Measurements from ENCODE around the gene FRMD4A. TPM values are rescaled to one million over a fixed set of nuclear protein-coding genes. Genes with fewer than 3 reads are reported as not detected.

FRMD4A gene
- total and polyA plus RNA-seq, 7 donors = 2.9 to 9.1 (median 6.2) TPM

GRCh38 chr10:14126697-14127440 is 203.9 kb downstream of the FRMD4A start:
- TF ChIP-seq, protein P1, sequence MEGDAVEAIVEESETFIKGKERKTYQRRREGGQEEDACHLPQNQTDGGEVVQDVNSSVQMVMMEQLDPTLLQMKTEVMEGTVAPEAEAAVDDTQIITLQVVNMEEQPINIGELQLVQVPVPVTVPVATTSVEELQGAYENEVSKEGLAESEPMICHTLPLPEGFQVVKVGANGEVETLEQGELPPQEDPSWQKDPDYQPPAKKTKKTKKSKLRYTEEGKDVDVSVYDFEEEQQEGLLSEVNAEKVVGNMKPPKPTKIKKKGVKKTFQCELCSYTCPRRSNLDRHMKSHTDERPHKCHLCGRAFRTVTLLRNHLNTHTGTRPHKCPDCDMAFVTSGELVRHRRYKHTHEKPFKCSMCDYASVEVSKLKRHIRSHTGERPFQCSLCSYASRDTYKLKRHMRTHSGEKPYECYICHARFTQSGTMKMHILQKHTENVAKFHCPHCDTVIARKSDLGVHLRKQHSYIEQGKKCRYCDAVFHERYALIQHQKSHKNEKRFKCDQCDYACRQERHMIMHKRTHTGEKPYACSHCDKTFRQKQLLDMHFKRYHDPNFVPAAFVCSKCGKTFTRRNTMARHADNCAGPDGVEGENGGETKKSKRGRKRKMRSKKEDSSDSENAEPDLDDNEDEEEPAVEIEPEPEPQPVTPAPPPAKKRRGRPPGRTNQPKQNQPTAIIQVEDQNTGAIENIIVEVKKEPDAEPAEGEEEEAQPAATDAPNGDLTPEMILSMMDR (IDR thresholded peaks at IDR 0.05) = no peak
- no peaks in the 10 kb centered on the region for H3K27me3 ChIP-seq (ENCODE audit: insufficient read depth in 3 of 3, low read length in 2 of 3)
- 83 to 85% (median 85%) methylated on average over 6 of the region's 6 CpGs for WGBS, 3 donors
- H3K4me3 ChIP-seq = no peak overlapping the region
- no peaks in the 10 kb centered on the region for H3K4me1 ChIP-seq
- H3K9me3 ChIP-seq = no peaks in the 10 kb centered on the region
- no peaks in the 10 kb centered on the region for H3K36me3 ChIP-seq (ENCODE audit: insufficient read depth in 1 of 2, low read depth in 1 of 2)
- ATAC-seq (no peak), DNase-seq (no peak)
- no peak overlapping the region for H3K27ac ChIP-seq
- intact Hi-C loops (cut with DNase I) = no loop called here

GRCh38 chr10:14125564-14125963 is 205.2 kb downstream of the FRMD4A start:
- Histone ChIP-seq H3K36me3 (ENCODE audit: insufficient read depth in 1 of 2, low read depth in 1 of 2) (no peaks in the 10 kb centered on the region), H3K4me1 (no peaks in the 10 kb centered on the region), H3K4me3 (no peak overlapping the region), H3K27me3 (ENCODE audit: insufficient read depth in 3 of 3, low read length in 2 of 3) (no peaks in the 10 kb centered on the region), H3K9me3 (no peaks in the 10 kb centered on the region), H3K27ac (no peak overlapping the region)
- ATAC-seq (no peak), DNase-seq (no peak)
- WGBS, 3 donors = 86 to 91% (median 89%) methylated on average over 6 of the region's 6 CpGs
- intact Hi-C loops (cut with DNase I) = no loop called here
- TF ChIP-seq, protein P1 (IDR thresholded peaks at IDR 0.05) = no peak

GRCh38 chr10:14124941-14125340 is 205.8 kb downstream of the FRMD4A start:
- Histone ChIP-seq H3K4me1 (no peaks in the 10 kb centered on the region), H3K27me3 (ENCODE audit: insufficient read depth in 3 of 3, low read length in 2 of 3) (no peaks in the 10 kb centered on the region), H3K36me3 (ENCODE audit: insufficient read depth in 1 of 2, low read depth in 1 of 2) (no peaks in the 10 kb centered on the region), H3K4me3 (no peak overlapping the region), H3K27ac (no peak overlapping the region), H3K9me3 (no peaks in the 10 kb centered on the region)
- intact Hi-C loops (cut with DNase I) = no loop called here
- DNase-seq (no peak), ATAC-seq (no peak)
- TF ChIP-seq, protein P1 (IDR thresholded peaks at IDR 0.05) = no peak
- 57 to 64% (median 63%) methylated on average over 7 of the region's 7 CpGs for WGBS, 3 donors

DNA sequence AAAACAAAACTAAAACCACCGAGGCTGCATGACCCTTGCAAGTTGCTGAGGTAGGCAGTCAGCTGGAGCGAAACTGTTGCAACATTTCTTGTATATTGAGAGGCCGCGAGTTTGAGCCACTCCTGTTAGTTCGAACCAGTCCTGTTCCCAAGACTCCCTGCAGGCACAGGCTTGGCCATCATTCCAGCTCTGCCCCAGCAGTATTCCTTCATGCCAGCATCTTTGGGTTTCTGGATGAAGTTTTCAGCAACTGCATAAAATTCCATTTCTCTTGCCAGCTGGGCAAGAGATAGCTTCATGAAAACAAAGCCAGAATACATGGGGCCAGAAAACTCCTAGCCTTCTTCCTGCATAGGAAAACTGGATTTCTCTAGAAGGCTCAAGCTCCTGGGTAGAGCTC is 207.6 kb downstream of the FRMD4A start:
- no peaks in the 10 kb centered on the region for H3K27me3 ChIP-seq (ENCODE audit: insufficient read depth in 3 of 3, low read length in 2 of 3)
- WGBS, 3 donors = 28 to 49% (median 34%) methylated on average over 5 of the region's 5 CpGs
- intact Hi-C loops (cut with DNase I) = no loop called here
- TF ChIP-seq, protein P1 (IDR thresholded peaks at IDR 0.05) = no peak
- ATAC-seq (no peak), DNase-seq (no peak)
- no peaks in the 10 kb centered on the region for H3K9me3 ChIP-seq
- H3K4me3 ChIP-seq = no peak overlapping the region
- H3K27ac ChIP-seq = no peak overlapping the region
- no peaks in the 10 kb centered on the region for H3K4me1 ChIP-seq
- no peaks in the 10 kb centered on the region for H3K36me3 ChIP-seq (ENCODE audit: insufficient read depth in 1 of 2, low read depth in 1 of 2)

DNA sequence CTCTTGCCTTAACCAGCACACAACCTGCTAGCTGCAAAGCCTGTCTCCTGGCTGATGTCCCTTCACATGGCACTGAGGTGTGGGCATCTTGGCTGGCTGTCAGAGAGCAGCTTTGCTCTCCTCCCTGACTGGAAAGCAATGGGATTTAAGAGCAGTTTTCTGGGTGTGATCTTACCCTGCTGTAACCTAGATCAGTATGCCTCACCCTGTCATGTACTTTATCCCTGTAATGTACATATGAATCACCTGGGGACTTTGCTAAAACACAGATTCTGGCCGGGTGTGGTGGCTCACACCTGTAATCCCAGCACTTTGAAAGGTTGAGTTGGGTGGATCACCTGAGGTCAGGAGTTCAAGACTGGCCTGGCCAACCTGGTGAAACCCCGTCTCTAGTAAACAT is 209.9 kb downstream of the FRMD4A start:
- Histone ChIP-seq H3K4me3 (no peak overlapping the region), H3K27me3 (ENCODE audit: insufficient read depth in 3 of 3, low read length in 2 of 3) (no peaks in the 10 kb centered on the region), H3K27ac (no peak overlapping the region), H3K36me3 (ENCODE audit: insufficient read depth in 1 of 2, low read depth in 1 of 2) (no peaks in the 10 kb centered on the region), H3K9me3 (no peaks in the 10 kb centered on the region), H3K4me1 (no peaks in the 10 kb centered on the region)
- intact Hi-C loops (cut with DNase I) = no loop called here
- TF ChIP-seq, protein P1 (IDR thresholded peaks at IDR 0.05) = no peak
- ATAC-seq = no peak
- WGBS, 3 donors = 90 to 93% (median 92%) methylated on average over 2 of the region's 2 CpGs
- no peak for DNase-seq

All from psoas muscle (tissue), 8 donors.